ENCODE data around the gene IL3RA. TPM values are rescaled to one million over a fixed set of nuclear protein-coding genes. Genes with fewer than 3 reads are reported as not detected.
"Not testable (repeated sequence)": the region's sequence is repeated elsewhere in the genome, so short reads cannot be mapped to it uniquely, and the experiment has no call there.

The IL3RA gene
- polyA plus RNA-seq, 3 donors: 11.7 to 15.5 (median 12.3) TPM

DNA sequence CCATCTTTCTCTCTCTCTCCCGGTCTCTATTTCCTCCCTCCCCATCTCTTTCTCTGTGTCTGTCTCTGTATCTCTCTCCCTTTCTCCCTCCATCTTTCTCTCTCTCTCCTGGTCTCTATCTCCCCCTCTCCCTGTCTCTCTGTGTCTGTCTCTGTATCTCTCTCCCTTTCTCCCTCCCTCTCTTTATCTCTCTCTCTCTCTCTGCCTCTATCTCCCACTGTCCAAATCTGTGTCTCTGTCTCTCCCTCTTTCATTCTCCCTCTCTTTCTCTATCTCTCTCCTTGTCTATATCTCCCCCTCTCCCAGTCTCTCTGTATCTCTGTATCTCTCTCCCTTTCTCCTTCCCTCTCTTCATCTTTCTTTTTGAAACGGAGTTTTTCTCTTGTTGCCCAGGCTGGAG, 23.6 kb downstream of the IL3RA start:
- no peak for DNase-seq (ENCODE audit: extremely low read depth in 1 of 11, low read depth in 9 of 11, low spot score in 4 of 11)

DNA sequence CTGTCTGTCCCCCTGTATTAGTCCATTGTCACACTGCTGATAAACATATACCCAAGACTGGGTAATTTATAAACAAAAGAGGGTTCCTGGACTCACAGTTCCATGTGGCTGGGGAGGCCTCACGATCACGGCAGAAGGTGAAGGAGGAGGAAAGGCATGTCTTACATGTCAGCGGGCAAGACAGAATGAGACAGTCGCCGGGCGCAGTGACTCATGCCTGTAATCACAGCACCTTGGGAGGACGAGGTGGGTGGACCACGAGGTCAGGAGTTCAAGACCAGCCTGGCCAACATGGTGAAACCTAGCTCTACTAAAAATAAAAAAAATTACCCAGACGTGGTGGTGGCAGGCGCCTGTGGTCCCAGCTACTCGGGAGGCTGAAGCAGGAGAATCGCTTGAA, 24.7 kb downstream of the IL3RA start:
- DNase-seq (ENCODE audit: extremely low read depth in 1 of 11, low read depth in 9 of 11, low spot score in 4 of 11): no peak

DNA sequence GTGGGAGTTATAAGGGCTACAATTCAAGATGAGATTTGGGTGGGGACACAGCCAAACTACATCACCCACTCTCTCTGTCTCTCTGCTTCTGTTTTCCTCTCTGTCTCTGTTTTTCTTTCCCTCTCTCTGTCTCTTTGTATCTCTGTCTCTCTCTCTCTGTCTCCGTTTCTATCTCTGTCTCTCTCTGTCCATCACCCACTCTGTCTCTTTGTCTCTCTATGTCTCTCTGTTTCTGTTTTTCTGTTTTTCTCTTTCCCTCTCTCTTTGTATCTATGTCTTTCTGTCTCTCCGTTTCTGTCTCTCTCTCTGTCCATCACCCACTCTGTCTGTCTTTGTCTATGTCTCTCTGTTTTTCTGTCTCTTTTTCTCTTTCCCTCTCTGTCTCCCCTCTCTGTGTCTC, 25.3 kb downstream of the IL3RA start:
- DNase-seq (ENCODE audit: extremely low read depth in 1 of 11, low read depth in 9 of 11, low spot score in 4 of 11): no peak

DNA sequence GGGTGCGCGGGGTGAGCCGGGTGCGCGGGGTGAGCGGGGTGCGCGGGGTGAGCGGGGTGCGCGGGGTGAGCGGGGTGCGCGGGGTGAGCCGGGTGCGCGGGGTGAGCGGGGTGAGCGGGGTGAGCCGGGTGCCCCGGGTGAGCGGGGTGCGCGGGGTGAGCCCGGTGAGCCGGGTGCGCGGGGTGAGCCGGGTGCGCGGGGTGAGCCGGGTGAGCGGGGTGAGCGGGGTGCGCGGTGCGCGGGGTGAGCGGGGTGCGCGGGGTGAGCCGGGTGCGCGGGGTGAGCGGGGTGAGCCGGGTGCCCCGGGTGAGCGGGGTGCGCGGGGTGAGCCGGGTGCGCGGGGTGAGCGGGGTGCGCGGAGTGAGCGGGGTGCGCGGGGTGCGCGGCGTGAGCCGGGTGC, 29.8 kb downstream of the IL3RA start:
- DNase-seq (ENCODE audit: extremely low read depth in 1 of 11, low read depth in 9 of 11, low spot score in 4 of 11): not testable (repeated sequence)

DNA sequence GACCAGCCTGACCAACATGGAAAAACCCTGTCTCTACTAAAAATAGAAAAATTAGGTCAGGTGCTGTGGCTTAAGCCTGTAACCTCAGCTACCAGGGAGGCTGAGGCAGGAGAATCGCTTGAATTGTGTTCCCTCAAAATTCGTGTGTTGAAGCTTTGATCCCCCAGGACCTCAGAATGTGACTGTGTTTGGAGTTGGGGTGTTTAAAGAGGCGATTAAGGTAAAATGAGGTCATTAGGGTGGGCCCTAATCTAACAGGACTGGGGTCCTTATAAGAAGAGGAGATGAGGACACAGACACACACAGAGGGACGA, 31.8 kb downstream of the IL3RA start:
- no peak for DNase-seq (ENCODE audit: extremely low read depth in 1 of 11, low read depth in 9 of 11, low spot score in 4 of 11)

DNA sequence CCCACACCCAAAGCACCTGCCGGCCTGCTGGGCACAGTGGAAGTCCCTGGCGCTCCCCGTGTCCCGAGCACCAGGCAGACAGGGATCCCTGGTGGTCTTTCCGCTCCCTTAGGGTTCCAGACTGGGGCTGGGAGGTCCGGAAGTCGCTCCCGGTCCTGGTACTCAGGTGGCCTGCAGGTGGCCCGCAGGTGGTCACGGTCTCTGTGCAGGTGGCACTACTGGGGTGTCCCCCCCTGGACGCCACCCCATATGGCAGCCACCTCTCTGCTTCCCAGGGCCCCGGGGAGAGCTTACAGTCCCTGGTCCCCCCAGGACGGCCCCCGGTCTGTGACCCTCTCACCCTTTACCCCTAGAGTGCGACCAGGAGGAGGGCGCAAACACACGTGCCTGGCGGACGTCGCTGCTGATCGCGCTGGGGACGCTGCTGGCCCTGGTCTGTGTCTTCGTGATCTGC, 41.7 kb downstream of the IL3RA start:
- DNase-seq (ENCODE audit: extremely low read depth in 1 of 11, low read depth in 9 of 11, low spot score in 4 of 11): no peak

DNA sequence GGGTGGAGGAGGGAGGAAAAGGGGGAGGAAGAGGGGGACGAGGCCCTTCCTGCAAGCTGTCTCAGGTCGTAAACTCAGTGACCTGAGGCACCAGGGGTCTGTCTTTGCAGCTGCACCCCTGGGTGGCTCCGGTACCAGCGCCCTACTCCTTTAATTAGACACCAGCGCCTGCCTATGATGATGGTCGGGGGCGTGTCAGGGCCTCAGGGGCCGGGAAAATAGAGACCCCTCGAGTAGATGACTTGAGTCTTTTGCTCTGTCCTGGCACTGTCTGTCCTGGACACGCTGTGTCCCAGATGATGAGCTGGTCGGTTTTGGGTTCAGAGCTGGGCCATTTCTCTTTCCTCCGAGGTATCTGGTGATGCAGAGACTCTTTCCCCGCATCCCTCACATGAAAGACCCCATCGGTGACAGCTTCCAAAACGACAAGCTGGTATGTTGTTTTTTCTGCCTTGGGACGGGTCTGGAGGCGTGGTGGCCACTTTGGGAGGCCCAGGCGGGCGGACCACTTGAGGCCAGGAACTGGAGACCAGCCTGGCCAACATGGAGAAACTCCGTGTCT, 44.2 kb downstream of the IL3RA start:
- no peak for DNase-seq (ENCODE audit: extremely low read depth in 1 of 11, low read depth in 9 of 11, low spot score in 4 of 11)

DNA sequence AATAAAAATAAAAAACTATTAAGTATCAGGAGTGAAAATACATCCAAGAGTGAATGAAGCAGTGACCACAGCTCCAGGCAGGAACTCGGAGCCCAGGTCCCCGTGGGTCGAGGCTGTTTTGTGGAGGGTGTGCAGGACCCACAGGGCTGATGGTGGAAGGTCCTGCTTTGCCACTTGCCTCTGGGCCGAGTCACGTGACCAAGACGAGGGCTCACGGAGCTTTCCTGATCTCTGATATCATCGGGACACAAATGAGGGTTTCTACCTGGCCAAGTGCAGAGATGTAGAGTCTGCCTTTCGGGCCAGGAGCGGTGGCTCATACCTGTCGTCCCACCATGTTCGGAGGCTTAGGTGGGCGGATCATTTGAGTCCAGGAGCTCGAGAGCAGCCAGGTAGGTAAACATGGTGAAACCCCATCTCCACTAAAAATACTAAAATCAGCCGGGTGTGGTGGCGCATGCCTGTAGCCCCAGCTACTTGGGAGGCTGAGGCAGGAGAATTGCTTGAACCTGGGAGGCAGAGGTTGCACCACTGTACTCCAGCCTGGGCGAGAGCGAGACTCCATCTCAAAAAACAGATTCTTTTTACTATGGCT, 48.2 kb downstream of the IL3RA start:
- DNase-seq (ENCODE audit: extremely low read depth in 1 of 11, low read depth in 9 of 11, low spot score in 4 of 11): no peak

DNA sequence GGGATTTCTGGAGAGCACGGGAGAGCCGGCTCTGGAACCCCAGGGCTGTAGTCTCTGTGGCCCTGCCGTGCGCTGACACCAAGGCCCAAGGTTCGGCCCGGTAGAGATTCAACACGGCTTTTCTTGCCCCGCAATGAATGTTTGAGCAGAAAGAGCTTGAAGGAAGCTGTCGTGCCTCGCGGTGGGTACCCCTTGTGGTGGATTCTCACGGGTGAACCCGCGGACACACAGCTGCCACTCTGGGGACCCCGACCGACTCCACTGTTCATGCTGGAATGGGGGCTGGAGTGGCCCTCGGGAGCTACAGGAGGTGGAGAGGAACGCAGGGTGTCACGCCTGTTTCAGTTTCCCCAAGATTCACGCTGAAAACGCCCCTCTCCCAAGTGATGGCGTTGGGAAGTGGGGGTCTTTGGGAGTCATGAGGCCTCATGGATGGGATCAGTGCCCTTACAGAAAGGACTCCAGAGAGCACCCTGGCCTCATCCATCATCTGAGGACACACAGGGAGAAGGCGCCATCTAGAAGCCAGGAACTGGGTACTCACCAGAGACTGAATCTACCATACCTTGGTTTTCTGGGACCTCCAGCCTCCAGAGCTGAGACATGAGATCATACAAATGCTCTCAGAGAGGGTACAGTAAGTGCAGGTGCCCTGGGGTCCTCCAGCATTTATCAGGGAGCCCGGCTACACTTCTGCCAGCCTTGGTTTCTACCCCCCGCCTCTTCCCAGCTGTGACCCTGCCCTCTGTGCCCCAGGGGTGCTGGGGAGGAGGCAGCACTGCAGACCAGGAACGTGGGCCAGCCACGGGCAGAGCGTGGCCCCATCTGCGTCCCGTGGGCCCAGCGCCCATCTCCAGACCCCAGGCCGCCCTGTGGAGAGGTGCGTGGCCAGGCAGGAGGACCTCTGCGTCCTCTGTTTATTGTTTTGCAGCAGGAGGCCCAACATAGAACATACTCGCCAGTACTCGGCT, 49.0 kb downstream of the IL3RA start:
- DNase-seq (ENCODE audit: extremely low read depth in 1 of 11, low read depth in 9 of 11, low spot score in 4 of 11): no peak

DNA sequence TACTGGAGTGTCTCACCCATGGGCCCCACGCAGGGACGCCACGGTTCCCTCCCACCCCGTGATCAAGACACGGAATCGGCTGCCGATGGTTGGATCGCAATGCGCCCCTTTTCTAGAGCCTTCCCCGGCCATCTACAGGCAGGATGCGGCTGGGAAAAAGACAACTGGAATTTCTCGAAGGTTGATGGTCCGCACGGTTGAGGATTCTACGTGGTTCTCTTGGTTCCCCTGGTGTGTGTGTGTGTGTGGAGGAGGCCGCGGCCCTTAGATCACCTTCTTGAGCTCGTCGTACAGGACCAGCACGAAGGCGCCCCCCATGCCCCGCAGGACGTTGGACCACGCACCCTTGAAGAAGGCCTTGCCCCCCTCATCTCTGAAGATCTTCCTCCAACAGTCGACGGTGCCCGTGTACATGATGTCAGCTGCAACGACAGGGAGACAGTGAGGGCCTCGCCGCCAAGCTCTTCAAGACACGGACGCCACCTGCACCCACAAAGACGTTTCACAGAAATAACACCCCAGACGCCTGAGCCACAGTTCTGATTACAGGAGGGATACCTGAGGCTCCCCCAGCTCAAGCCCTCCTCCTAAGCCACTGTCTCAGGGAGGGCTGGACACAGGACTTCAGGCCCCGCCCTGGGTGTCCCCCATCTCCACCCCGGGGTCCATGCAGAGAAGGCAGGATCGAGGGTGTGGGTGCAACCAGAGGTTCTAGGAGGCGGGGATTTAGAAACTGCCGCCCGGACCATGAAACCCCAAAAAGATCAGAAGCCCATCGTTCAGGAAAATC, 49.9 kb downstream of the IL3RA start:
- DNase-seq (ENCODE audit: extremely low read depth in 1 of 11, low read depth in 9 of 11, low spot score in 4 of 11): no peak

DNA sequence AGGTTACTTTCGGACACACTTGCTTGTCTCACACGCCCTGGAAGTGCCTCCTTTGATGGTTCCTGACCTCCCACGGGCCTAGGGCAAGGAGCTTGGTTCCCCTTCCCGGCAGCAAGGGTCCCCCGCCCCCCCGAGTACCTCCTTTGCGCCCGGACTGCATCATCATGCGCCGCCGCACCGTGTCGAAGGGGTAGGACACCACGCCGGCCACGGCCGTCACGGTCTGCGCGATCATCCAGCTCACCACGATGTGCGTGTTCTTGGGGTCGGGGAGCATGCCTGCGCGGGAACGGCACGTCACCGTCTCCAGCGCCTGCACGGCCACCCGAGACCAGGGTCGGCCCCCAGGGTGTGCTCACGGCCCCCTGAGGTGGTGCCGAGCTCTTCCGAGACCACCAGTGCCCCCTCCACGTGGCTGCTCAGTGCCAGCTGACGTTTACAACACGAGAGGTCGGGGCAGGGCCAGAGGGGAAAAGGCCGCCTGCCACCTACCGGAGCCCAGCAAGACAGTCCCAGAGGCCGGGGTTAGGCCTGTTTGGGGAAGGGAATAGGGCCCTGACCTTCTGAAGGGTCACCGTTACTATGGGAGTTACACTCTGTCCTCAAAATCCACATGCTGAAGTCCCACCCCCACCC, 50.7 kb downstream of the IL3RA start:
- no peak for DNase-seq (ENCODE audit: extremely low read depth in 1 of 11, low read depth in 9 of 11, low spot score in 4 of 11)

DNA sequence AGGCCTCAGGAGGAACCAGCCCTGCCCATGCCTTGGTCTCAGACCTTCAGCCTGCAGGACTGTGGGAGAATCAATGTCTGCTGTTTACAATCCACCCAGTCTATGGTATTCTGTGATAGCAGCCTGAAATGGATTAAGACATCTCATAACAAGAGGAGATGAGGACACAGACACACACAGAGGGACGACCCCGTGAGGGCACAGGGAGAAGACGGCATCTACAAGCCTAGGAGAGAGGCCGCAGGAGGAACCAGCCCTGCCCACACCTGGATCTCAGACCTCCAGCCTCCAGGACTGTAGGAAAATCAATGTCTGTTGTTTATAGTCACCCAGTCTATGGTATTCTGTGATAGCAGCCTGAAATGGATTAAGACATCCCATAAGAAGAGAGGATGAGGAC, 52.1 kb downstream of the IL3RA start:
- DNase-seq (ENCODE audit: extremely low read depth in 1 of 11, low read depth in 9 of 11, low spot score in 4 of 11): no peak

DNA sequence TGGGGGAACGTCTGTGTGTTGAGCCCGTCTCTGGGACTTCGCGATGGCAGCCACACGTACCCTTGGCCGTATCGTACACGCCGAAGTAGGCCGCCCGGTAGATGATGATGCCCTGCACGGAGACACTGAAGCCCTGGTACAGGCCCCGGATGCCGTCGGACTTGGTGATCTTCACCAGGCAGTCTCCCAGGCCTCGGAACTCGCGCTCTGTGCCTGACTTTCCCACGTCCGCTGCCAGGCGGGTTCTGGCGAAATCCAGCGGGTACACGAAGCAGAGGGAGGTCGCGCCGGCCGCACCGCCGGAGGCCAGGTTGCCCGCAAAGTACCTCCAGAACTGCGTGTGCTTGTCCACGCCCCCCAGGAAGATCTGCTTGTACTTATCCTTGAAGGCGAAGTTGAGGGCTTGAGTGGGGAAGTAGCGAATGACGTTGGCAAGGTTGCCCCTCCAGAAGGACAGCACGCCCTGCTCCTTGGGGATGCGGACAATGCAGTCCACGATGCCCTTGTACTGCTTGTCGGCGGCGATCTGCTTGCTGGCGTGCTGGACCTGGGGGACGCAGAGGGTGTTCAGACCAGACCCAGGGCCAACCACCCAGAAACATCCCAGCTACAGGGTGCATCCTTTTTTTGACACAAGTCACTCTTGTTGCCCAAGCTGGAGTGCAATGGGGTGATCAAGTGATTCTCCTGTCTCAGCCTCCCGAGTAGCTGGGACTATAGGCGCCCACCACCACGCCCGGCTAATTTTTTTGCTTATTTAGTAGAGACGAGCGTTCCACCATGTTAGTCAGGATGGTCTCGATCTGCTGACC, 52.8 kb downstream of the IL3RA start:
- DNase-seq (ENCODE audit: extremely low read depth in 1 of 11, low read depth in 9 of 11, low spot score in 4 of 11): no peak

DNA sequence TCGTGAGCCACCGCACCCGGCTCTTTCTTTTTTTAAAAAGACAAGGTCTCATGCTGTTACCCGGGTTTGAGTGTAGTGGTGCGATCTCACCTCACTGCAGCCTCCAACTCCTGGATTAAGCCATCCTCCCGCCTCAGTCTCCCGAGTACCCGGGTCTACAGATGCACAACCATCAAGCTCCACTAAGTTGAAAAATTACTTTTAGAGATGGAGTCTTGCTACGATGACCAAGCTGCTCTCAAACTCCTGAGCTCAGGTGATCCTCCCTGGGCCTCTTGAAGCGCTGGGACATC, 53.4 kb downstream of the IL3RA start:
- no peak for DNase-seq (ENCODE audit: extremely low read depth in 1 of 11, low read depth in 9 of 11, low spot score in 4 of 11)

DNA sequence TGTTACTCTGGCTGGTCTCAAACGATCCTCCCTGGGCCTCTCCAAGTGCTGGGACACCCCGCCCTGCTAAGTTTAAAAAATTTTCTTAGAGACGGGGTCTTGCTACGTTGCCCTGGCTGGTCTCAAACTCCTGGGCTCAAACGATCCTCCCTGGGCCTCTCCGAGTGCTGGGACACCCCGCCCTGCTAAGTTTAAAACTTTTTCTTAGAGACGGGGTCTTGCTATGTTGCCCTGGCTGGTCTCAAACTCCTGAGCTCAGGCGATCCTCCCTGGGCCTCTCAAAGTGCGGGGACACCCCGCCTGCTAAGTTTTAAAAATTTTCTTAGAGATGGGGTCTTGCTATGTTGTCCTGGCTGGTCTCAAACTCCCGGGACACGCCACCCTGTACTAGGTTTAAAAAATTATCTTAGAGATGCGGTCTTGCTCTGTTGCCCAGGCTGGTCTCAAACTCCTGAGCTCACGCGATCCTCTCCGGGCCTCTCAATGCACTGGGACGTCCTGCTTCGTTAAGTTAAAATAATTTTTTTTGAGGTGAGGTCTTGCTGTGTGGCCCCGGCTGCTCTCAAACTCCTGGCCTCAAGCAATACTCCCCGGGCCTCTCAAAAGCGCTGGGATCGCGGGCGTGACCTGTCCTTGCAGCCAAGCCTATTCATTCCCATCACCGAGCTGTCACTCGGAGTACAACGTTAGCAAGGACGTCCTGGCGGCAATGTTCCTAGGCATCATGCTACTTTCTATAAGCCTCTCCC, 54.2 kb downstream of the IL3RA start:
- DNase-seq (ENCODE audit: extremely low read depth in 1 of 11, low read depth in 9 of 11, low spot score in 4 of 11): no peak

DNA sequence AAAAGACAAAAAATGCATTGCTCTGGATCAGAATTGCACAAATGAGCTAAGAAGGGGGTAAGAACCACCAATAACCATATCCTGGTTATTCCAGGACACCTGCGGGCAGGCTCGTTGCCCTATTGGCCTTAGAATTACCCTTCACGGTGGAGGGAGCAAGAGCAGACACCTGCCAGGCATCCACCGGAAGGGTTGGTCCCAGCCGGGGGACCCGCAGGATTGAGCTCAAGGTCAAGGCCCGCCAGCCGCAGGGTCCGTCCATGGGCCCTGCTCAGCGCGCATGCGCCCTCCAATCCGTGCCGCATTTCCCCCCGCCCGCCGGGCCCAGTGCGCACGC, 54.8 kb downstream of the IL3RA start:
- DNase-seq (ENCODE audit: extremely low read depth in 1 of 11, low read depth in 9 of 11, low spot score in 4 of 11): peak in 3 of 11 donors; percentile 65 to 87 (median 77)

DNA sequence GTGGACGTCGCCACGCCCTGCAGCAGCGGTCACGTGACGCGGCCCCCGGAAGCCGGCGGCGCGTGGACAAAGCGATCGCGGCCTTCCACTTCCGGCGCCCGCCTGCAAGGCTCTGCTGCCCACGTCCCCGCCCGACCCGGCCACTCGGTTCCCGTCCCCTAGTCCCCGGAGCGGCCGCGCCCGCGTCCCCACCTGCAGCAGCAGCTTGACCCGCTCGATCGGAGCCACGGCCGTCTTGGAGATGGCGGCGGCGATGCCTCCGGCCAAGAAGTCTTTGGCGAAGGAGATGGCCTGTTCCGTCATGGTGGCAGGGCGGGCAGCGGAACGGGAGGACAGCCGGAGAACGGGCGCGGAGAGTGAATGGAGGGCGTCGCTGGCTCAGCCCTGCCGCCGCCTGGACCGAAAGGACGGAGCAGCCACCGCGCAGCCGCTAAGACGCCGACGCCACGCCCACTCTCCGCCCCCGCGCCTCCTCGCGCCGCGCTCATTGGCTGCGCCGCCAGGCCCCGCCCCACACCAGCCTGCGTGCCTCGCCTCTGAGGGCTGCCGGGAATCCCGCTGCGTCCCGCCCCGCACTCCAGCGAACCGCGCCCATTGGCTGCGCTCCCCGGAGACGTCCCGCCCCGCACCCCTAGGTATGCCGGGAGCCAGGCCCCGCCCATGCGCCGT, 55.3 kb downstream of the IL3RA start, which contains the start of gene SLC25A6:
Gene SLC25A6, minus strand, starts transcription at position 407 of the 669 bp plus-strand sequence. Its CDS starts 104 bp downstream, at position 303.
- DNase-seq (ENCODE audit: extremely low read depth in 1 of 11, low read depth in 9 of 11, low spot score in 4 of 11): peak; percentile 85 to 97 (median 96)

Data from renal cortex interstitium (tissue), 11 donors.